Loucy (cell line): ENCODE results near the gene METAP1D.

ENCODE experiments used
- CTCF ChIP-seq: fragments of 200-600 bp; sonication (generic); conservative IDR thresholded peaks from 2 replicates; pipeline ENCODE4 v1.5.1; 2014; ENCODE audit warnings: mild to moderate bottlenecking, antibody characterized with exemption, low read length
- EZH2phosphoT487 ChIP-seq: fragments of 200-600 bp; IDR thresholded peaks from 2 replicates; pipeline ENCODE4 v1.6.1; 2018; ENCODE audit warnings: antibody characterized with exemption, mild to moderate bottlenecking, moderate library complexity, borderline replicate concordance

GRCh38 chr2:171966688-171967087 lies 33.1 kb upstream of the METAP1D start:
- TF ChIP-seq CTCF: no peak
- TF ChIP-seq EZH2phosphoT487: no peak
